GM19324 (cell line): ENCODE data around the gene GPI.
A peak's percentile ranks its signal among the peaks of the same experiment; 100 is the strongest.
"Not testable (repeated sequence)": the region's sequence is repeated elsewhere in the genome, so short reads cannot be mapped to it uniquely, and the experiment has no call there.

Experiments used
- ATAC-seq: cut with Tn5 transposase; IDR thresholded peaks from one replicate; pipeline ENCODE4 v1.9.1; 2021; ENCODE audit warnings: mild to moderate bottlenecking, moderate library complexity; ENCODE audit not compliant: unreplicated experiment, low FRiP score

Gene GPI

DNA sequence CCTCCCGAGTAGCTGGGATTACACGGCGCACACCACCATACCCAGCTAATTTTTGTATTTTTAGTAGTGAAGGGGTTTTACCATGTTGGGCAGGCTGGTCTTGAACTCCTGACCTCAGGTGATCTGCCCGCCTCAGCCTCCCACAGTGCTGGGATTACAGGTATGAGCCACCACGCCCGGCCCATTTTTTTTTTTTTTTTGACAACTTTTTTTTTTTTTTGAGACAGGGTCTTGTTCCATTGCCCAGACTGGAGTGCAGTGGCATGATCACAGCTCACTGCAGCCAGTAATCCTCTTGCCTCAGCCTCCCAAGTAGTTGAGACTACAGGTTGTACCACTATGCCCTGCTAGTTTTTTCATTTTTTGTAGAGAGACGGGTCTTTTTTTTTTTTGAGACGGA lies 35.8 kb downstream of the GPI start:
- not testable (repeated sequence) for ATAC-seq

DNA sequence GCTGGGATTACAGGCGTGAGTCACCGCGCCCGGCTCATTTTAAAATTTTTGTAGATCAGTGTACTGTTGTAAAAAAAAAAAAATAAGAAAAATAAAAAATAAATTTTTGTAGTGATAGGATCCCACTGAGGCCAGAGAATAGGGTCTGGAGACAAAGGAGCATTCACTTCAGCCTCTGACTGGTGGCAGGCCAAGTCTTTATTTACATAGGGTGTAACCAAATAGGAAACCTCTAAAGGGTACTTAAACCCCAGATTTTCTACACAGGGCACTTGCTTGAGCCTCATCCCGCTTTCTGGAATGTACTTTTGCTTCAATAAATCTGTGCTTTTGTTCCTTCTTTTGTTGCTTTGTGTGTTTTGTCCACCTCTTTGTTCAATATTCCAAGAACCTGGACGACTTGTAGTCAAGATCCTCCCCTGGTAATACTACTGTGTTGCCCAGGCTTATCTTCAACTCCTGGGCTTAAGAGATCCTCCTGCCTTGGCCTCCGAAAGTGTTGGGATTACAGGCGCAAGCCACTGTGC lies 37.1 kb downstream of the GPI start:
- ATAC-seq = no peak

DNA sequence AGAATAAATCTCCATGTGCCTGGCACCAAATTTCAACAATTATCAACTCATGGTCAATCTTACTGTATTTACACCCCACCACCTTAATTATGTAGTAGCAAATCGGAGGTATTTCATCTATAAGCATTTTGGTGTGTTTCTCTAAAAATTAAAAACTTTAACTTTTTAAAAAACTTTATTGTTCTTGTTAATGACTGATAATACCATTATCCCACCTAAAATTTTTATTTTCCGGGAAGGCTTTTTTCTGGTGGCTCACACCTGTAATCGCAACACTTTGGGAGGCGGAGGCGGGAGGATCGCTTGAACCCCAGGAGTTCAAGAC lies 38.8 kb downstream of the GPI start:
- ATAC-seq = no peak

DNA sequence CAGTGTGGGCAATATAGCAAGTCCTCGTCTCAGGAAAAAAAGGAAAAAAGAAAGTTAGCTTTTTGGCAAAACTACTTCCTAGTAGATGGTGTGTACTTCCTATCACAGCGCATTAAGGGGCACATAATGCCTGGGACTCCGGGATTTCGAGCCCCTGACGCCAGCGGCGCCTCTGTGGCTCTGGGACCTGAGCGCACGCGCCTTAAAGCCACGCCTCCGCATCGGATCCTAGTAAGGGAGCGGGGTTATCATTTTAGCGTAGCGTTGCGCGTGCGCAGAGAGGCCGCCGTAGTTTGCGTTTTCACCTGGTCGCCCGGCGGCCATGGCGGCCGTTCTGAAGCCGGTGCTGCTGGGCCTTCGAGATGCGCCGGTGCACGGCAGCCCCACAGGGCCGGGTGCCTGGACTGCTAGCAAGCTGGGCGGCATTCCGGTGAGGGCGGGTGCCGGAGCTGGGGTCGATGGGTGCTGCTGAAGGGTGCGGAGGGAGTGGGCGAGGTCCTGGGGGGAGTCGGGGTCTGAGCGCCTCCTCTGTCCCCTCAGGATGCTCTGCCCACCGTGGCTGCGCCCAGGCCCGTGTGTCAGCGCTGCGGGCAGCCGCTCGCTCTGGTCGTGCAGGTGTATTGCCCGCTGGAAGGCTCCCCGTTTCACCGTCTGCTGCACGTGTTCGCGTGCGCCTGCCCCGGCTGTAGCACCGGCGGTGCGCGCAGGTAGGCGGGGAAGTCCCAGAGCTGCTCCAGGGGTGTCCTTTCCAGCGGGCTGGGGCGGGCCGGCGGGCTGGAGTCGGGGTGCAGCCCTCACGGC lies 39.3 kb downstream of the GPI start, which contains the start of gene PDCD2L:
PDCD2L (plus strand) TSS at position 291 of the 801 bp plus-strand sequence; CDS start at position 323, 32 bp downstream.
- ATAC-seq = peak; percentile 86

DNA sequence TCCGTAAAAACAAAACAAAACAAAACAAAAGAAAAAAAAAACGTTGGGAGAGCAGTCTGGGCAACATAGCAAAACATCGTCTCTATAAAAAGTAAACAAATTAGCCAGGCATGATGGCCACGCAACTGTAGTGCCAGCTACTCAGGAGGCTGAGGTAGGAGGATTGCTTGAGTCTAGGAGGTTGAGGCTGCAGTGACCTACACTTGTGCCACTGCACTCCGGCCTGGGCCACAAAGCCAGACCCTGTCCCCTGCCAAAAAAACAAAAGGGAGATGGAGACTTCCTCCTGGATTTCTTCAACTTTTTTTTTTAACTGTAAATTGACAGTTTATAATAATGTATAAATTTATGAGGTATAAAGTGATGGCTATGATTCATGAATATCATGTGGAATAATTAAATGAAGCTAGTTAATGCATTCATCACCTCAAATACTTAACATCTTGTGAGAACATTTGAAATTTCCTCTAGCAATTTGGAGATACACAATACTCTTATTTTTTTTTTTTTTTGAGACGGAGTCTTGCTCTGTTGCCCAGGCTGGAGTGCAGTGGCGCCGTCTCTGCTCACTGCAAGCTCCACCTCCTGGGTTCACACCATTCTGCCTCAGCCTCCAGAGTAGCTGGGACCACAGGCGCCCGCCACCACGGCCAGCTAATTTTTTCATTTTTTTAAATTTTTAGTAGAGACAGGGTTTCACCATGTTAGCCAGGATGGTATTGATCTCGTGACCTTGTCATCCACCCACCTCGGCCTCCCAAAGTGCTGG lies 41.1 kb downstream of the GPI start:
- no peak for ATAC-seq

DNA sequence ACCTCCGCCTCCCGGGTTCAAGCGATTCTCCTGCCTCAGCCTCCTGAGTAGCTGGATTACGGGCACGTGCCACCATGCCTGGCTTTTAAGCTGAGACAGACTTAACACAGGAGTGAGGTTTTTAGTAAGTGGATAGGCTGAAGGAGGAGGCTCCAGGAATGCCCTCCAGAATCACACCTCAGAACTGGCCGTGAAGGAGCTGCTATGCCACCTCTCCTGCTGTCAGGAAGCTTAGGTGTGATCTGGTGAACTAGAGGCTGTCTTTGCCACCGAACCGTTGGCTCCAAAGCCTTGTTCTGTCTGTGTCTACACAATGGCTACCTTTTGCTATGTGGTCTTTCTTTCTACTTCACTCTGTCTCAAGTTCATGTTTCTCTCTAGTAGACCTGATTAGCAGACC lies 43.4 kb downstream of the GPI start:
- no peak for ATAC-seq

DNA sequence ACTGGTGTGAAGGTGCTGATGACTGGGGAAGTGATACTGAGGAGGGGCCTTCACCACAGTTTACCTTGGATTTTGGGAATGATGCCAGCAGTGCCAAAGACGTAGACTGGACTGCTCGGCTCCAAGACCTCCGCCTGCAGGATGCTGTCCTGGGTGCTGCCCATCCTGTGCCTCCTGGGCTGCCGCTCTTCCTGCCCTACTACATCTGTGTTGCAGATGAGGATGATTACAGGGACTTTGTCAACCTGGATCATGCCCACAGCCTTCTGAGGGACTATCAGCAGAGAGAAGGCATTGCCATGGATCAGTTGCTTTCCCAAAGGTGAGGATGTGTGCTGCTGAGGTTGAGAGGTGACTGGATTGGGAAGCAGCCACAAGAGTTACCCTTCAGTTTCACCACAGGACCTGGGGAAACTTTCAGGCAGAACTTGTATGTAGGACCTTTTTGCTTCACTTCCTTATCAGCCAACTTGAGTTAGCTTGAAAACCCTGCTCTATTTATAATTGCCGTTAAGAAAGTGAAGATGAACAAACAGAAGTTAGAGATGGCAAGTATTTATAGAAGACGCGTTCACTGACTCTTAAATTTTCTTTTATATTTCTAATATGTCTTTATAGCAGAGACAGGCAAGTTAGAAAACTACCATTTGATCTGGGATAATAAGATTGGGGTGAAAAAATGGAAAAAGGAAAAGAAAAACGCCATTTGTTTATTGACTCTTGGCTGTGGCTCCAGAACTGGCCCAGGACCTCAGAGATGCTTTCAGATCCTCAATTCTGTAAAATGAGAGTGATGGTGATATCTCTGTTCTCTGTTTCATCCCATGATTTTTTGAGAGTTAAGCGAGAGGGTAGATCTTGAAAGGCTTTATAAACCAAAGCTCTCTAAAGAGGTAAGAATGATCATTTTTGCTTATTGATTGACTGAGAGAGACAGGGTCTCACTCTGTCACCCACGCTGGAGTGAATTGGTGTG lies 44.5 kb downstream of the GPI start:
- ATAC-seq = peak; percentile 44

DNA sequence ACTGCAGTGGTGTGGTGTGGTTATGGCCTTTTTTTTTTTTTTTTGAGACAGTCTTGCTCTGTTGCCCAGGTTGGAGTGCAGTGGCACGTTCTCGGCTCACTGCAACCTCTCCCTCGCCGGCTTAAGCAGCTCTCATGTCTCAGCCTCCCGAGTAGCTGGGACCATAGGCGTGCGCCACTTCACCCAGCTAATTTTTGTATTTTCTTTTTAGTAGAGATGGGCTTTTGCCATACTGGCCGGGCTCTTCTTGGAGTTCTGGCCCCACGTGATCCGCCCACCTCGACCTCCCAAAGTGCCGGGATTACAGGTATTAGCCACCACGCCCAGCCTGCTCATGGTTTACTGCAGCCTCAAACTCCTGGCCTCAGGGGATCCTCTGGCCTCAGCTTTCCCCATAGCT lies 46.2 kb downstream of the GPI start:
- ATAC-seq = no peak

DNA sequence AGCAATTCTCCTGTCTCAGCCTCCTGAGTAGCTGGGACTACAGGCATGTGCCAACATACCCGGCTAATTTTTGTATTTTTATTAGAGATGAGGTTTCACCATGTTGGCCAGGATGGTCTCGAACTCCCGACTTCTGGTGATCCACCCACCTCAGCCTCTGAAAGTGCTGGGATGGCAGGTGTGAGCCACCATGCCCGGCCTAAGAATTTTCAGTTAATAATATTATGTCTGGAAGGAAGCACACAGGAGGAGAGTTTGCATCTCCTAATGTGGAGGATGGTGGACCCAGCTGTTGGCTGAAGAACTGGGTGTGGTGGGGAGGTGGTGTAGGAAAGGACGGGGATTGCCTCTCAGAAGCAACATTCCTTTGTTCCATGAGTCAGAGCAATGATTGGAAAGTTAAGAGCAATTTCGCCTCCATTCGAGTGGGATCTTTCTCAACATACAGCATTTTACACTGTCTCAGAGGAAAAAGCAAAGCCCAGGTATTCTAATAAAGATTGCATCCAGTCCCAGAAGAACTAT lies 51.1 kb downstream of the GPI start:
- no peak for ATAC-seq

DNA sequence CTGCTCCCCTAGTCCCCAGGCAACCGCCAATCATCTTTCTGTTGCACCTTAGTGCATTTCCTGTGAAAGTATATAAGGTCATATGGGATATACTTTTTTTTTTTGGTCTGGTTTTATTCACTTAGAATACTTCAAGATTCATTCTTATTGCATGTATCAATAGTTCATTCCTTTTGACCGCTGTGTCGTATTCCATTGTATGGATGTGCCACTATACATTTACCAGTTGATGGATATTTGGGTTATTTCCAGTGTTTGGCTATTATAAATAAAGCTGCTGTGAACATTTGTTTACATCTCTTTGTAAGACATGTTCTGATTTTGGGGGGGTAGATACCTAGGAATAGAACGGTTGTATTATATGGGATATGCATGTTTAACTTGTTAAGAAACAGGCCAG lies 53.3 kb downstream of the GPI start:
- no peak for ATAC-seq

DNA sequence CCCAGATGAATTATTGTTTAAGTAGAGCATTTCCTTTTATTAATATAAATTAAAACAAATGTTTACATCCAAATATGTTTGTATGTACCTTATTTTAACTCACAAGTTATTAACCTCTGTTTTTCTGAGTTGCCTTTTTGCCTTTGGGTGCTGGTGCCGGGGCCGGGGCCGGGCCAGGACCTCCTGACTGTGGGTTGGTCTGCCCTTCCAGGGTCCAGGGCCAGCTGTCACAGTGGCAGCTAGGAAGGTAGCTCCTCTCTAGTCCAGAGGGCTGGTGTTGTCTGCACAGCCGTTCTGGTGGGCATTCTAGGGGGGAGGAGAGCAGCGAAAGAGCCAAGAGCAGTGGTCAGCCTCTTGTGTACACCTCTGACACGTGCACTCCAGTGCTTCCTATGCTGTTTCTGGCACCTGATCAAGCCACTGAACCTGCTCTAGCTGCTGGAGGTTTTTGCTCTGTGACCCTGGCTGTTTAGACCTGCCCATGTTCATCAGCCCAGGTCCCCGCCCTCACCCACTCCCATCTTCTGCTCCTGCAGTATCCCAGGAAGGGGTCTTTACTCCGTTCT lies 61.2 kb downstream of the GPI start:
- ATAC-seq = no peak

DNA sequence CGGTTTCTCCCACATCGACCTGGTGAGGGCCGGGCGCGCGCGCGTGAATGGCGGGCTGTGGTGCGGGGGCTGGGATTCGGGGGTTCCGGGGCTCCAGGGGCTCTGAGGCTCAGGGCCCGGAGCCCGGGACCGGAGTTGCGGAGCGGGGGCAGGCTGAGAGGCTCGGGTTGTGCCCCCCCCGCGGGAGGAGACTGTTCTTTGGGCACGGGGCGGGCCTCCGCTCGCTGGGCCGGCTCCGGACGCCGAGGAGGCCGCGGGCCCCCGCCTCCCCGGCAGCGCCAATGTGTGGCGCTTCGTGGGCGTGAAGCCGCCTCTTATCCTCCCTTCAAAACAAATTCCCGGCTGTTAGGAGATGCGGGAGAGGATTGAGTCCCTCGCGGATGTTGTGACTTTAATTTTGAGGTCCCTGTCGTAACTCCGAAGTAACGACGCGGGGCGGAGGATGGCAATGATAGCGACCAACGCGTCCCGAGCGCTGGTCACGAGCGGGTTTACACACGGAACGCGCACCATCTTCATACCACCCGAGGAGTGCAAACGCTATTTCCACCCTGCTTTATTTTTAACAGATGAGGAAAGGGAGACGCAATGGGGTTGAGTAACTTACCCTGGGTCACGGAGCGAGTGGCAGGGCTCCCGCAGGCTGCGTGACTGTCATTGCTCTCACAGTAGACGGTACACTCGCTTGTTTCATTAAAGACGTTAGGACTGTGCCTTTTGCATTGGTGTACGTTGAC lies 63.7 kb downstream of the GPI start:
- peak; percentile 53 for ATAC-seq

DNA sequence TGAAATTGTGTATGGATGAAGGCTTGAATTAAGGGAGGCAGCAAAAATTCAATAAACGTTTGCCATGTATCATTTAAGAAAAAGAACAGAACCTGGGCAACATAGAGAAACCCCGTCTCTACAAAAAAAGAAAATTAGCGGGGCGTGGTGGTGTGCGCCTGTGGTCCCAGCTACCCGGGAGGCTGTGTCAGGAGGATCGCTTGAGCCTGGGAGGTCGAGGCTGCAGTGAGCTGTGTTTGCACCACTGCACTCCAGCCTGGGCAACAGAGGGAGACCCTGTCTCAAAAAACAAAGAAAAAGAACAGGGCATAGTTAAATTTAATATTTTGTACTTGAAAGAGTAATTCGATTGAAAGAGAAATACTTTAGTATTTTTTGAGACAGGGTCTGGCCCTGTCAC lies 64.6 kb downstream of the GPI start:
- ATAC-seq = no peak

DNA sequence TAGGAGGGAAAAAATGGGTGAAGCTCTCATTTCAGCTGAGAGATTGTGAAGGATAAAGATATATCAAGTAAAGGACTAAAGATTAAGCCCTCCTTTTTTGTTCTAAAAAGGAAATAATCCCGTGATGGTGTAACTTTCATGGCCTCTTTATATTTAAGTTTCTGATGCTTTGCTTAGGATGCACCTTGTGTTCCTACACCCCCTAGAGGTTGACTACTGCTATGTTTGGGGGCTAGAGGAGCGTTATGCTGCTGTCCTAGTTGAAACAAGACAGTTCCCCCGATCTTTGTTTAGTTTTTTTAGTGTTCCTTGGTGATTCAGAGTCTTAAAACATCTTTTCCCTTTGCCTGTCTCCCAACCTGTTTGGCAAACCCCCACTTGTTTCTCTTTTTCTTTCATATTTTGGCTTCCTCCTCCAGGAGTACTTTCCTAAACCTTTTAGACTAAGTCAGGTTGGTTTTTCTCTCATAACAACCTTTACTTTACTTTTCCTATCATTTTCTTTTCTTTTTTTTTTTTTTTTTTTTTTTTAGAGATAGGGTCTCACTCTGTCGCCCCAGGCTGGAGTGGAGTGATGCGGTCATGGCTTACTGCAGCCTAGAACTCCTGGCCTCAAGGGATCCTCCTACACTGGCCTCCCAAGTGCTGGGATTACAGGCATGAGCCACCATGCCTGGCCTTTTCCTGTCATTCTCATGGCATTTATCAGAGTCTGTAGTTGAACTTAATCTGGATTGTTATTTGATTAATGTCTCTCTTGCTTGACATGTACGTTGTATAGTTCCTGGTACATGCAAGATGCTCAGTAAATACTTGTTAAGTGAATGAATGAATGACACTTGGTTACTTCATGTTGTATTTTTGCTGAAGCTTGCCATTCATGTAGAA lies 66.0 kb downstream of the GPI start:
- no peak for ATAC-seq

DNA sequence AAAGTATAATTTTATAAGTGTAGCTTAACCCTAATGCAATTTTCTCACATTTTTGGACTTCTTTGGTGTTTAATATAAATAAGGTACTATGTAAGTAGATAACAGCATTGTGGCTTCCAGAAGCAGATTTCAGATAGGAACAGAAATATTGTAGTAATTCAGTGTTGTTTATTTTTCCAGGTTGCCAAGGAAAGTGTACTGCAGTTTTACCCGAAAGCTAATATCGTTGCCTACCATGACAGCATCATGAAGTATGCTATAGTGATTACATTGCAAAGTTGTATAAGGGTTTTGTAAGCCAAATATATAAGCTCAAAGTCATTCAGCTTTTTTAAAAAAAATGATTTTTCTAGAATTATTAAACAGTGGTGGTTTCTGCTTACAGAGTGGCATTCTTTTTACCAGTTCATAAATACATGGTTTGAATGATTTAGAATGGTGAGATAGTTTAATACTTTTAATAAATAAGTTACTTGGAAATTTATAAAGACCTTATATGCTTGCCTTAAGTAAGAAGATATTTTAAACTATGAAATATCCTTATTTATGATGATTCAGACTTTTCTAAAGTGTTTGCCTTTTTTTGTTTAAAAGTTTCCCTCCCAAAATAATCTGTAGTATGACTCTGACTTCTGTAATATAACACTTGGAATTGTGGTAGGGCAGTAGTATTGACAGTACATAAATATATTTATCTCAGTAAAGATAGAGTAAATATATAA lies 66.8 kb downstream of the GPI start:
- ATAC-seq = no peak

DNA sequence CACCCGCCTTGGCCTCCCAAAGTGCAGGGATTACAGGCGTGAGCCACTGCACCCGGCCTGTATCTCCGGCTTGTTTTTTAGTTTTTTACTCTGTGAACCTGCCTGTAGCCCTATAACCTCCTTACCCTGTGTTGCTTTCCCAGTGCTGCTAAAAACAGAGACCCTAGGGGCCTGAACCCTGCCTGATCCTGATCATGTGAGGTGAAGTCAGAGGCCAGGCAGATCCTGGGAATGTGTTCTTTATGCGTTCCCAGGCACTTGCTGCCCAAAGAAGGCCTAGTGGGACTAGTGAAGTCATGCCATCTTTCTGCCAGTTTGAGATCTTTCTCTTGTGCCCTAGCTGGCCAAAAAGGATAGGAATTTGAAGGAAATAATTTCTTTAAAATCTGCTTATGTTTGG lies 67.8 kb downstream of the GPI start:
- ATAC-seq = no peak

DNA sequence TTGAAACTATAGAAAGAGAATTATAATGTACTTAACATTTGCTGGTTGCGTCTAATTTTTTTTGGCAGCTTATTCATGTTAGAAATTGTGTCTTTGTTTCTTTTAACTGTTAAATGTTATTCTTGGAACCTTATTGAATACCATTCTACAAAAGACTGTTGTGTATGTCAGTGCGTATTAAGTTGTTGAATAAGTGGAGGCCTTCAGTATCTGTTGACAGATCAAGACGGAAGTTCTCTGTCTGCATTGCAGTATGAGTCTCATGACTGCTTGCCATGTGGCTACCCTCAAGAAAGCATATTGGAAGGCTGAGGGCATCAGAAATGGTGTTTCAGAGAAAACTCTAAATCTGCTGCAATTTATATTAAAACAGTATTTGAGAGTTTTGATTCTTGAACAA lies 71.7 kb downstream of the GPI start:
- ATAC-seq = no peak

DNA sequence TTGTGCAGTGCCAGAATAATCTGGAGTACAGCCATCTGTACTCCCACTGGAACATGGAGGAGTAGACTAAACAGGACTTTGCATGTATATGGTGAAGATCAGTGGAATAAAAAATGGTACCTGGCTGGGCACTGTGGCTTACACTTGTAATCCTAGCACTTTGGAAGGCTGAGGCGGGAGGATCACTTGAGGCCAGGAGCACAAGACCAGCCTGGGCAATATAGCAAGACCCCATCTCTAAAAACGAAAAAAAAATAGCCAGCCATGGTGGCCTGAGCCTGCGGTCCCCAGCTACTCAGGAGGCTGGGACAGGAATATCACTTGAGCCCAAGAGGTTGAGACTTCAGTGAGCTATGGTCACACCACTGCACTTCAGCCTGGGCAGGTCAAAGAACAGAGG lies 83.2 kb downstream of the GPI start:
- no peak for ATAC-seq
